ENCODE measurements around the gene GRIK3. TPM values are rescaled to one million over a fixed set of nuclear protein-coding genes. Genes with fewer than 3 reads are reported as not detected.

Gene GRIK3
- total and polyA plus RNA-seq, 2 of the 8 experiments (the other 6 are each of a cell fraction or from before 2014, with no cell fraction given), result 2.1 to 3.4 TPM

DNA sequence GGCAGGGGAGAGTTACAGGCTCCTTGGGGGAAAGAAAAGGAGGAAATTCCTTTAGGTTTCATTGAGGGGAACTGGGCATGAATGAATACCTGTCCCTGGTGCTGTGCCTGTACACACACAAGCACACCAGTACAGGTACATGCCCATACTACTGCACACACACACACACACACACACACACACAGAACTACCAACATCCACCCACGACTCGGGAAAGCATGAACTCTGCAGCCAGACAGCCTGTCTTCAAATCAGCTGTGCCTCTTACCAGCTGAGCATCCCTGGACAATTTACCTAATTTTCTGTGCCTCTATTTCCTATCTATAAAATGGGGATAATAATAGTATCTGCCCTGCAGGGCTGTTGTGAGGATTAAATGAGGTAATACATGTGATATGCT, 7.2 kb upstream of the GRIK3 start (continued):
- TF ChIP-seq, protein P1, sequence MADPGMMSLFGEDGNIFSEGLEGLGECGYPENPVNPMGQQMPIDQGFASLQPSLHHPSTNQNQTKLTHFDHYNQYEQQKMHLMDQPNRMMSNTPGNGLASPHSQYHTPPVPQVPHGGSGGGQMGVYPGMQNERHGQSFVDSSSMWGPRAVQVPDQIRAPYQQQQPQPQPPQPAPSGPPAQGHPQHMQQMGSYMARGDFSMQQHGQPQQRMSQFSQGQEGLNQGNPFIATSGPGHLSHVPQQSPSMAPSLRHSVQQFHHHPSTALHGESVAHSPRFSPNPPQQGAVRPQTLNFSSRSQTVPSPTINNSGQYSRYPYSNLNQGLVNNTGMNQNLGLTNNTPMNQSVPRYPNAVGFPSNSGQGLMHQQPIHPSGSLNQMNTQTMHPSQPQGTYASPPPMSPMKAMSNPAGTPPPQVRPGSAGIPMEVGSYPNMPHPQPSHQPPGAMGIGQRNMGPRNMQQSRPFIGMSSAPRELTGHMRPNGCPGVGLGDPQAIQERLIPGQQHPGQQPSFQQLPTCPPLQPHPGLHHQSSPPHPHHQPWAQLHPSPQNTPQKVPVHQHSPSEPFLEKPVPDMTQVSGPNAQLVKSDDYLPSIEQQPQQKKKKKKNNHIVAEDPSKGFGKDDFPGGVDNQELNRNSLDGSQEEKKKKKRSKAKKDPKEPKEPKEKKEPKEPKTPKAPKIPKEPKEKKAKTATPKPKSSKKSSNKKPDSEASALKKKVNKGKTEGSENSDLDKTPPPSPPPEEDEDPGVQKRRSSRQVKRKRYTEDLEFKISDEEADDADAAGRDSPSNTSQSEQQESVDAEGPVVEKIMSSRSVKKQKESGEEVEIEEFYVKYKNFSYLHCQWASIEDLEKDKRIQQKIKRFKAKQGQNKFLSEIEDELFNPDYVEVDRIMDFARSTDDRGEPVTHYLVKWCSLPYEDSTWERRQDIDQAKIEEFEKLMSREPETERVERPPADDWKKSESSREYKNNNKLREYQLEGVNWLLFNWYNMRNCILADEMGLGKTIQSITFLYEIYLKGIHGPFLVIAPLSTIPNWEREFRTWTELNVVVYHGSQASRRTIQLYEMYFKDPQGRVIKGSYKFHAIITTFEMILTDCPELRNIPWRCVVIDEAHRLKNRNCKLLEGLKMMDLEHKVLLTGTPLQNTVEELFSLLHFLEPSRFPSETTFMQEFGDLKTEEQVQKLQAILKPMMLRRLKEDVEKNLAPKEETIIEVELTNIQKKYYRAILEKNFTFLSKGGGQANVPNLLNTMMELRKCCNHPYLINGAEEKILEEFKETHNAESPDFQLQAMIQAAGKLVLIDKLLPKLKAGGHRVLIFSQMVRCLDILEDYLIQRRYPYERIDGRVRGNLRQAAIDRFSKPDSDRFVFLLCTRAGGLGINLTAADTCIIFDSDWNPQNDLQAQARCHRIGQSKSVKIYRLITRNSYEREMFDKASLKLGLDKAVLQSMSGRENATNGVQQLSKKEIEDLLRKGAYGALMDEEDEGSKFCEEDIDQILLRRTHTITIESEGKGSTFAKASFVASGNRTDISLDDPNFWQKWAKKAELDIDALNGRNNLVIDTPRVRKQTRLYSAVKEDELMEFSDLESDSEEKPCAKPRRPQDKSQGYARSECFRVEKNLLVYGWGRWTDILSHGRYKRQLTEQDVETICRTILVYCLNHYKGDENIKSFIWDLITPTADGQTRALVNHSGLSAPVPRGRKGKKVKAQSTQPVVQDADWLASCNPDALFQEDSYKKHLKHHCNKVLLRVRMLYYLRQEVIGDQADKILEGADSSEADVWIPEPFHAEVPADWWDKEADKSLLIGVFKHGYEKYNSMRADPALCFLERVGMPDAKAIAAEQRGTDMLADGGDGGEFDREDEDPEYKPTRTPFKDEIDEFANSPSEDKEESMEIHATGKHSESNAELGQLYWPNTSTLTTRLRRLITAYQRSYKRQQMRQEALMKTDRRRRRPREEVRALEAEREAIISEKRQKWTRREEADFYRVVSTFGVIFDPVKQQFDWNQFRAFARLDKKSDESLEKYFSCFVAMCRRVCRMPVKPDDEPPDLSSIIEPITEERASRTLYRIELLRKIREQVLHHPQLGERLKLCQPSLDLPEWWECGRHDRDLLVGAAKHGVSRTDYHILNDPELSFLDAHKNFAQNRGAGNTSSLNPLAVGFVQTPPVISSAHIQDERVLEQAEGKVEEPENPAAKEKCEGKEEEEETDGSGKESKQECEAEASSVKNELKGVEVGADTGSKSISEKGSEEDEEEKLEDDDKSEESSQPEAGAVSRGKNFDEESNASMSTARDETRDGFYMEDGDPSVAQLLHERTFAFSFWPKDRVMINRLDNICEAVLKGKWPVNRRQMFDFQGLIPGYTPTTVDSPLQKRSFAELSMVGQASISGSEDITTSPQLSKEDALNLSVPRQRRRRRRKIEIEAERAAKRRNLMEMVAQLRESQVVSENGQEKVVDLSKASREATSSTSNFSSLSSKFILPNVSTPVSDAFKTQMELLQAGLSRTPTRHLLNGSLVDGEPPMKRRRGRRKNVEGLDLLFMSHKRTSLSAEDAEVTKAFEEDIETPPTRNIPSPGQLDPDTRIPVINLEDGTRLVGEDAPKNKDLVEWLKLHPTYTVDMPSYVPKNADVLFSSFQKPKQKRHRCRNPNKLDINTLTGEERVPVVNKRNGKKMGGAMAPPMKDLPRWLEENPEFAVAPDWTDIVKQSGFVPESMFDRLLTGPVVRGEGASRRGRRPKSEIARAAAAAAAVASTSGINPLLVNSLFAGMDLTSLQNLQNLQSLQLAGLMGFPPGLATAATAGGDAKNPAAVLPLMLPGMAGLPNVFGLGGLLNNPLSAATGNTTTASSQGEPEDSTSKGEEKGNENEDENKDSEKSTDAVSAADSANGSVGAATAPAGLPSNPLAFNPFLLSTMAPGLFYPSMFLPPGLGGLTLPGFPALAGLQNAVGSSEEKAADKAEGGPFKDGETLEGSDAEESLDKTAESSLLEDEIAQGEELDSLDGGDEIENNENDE (IDR thresholded peaks at IDR 0.05; ENCODE audit: insufficient replicate concordance, low read length), result no peak
- TF ChIP-seq JUND (IDR thresholded peaks at IDR 0.05; ENCODE audit: low read length) (no peak), TAF1 (IDR thresholded peaks at IDR 0.05; ENCODE audit: low read depth, low read length) (no peak), POLR2A (IDR thresholded peaks at IDR 0.05; ENCODE audit: control extremely low read depth in 1 of 2, low read depth in 2 of 2, low read length in 2 of 2) (no peak), PHF8 (conservative IDR thresholded peaks at IDR 0.05; ENCODE audit: low read depth, low read length) (no peak)
